HepG2 (cell line): Measurements from ENCODE around the gene FCN3. TPM values are rescaled to one million over a fixed set of nuclear protein-coding genes. Genes with fewer than 3 reads are reported as not detected.

Source experiments
- ATAC-seq: fragments of 200-7000 bp; cut with Tn5 transposase; 3 replicates; pipeline ENCODE4 v1.9.1; 2020; ENCODE audit warnings: mild to moderate bottlenecking, moderate library complexity
- BruUV-seq: library from RNA; stranded (reverse); fragments of 400-500 nt; replicated peaks from 2 replicates; lab custom pipeline; 2021; lab: Mats Ljungman, UMichigan
- CTCF ChIA-PET: fragments of 300-600 bp; formaldehyde crosslinking; extraction: SDS; loops from one replicate; lab custom pipeline; 2021; ENCODE audit warnings: low total read pairs, inconsistent platforms, low intra/inter-chr PET ratio; lab: Yijun Ruan, JAX
- POLR2A ChIA-PET: fragments of 350-600 bp; sonication (Branson Sonifier 250); formaldehyde crosslinking; loops from one replicate; lab custom pipeline; 2020; ENCODE audit warnings: antibody characterized with exemption, inconsistent platforms; lab: Yijun Ruan, JAX
- DNase-seq: peaks from one replicate; pipeline ENCODE4 v3.0.0-alpha.2; 2015; ENCODE audit warnings: low spot score
- FAIRE-seq: peaks from 3 replicates; lab custom pipeline; 2011; peaks lifted over from hg19 to GRCh38; lab: Jason Lieb, UNC
- H2AFZ ChIP-seq: one replicate; pipeline ENCODE4 v1.6.1; 2011; ENCODE audit warnings: low read length, inconsistent platforms
- H3K27ac ChIP-seq: fragments of 300-600 bp; 3 replicates; pipeline ENCODE4 v1.8.0; 2011; ENCODE audit warnings: mixed run types, mild to moderate bottlenecking, mixed read lengths, low read length, inconsistent platforms; ENCODE audit not compliant: insufficient read depth; ENCODE audit errors: extremely low read length
- H3K27me3 ChIP-seq, 2 experiments: fragments of 200-600 bp in 1 of 2; 2 replicates in 1 of 2; 3 replicates in 1 of 2; pipeline versions ENCODE4 v1.6.0 to v1.8.0; 2011; ENCODE audit warnings: low read length in 2 of 2, mild to moderate bottlenecking in 2 of 2, moderate library complexity in 2 of 2, inconsistent platforms in 1 of 2; ENCODE audit not compliant: insufficient read depth in 2 of 2, control insufficient read depth in 1 of 2
- H3K36me3 ChIP-seq, 2 experiments: fragments of 200-600 bp in 1 of 2; replicated peaks in 1 of 2; 2 replicates in 1 of 2; 3 replicates in 1 of 2; pipeline versions ENCODE4 v1.5.1 to v1.8.0; 2011; ENCODE audit warnings: low read length in 2 of 2, inconsistent platforms in 1 of 2; ENCODE audit not compliant: insufficient read depth in 2 of 2, control insufficient read depth in 1 of 2
- H3K4me1 ChIP-seq: 2 replicates; pipeline ENCODE4 v1.5.1; 2012; ENCODE audit warnings: low read length, inconsistent platforms; ENCODE audit not compliant: insufficient read depth
- H3K4me2 ChIP-seq: 2 replicates; pipeline ENCODE4 v1.6.0; 2011; ENCODE audit warnings: low read depth, low read length, inconsistent platforms
- H3K4me3 ChIP-seq, 3 experiments: fragments of 200-600 bp in 1 of 3; sonication (generic), shearing (Covaris generic) in 1 of 3; replicated peaks in 1 of 3; 2 replicates each; pipeline ENCODE4 v1.5.1; 2011 to 2016; ENCODE audit warnings: low read length in 3 of 3, inconsistent platforms in 2 of 3, low read depth in 2 of 3, mild to moderate bottlenecking in 2 of 3, control low read depth in 1 of 3, mixed read lengths in 1 of 3; ENCODE audit not compliant: insufficient read depth in 1 of 3
- H3K79me2 ChIP-seq: one replicate; pipeline ENCODE4 v1.6.1; 2011; ENCODE audit warnings: low read length, inconsistent platforms; ENCODE audit not compliant: insufficient read depth
- H3K9ac ChIP-seq: 2 replicates; pipeline ENCODE4 v1.6.0; 2011; ENCODE audit warnings: mild to moderate bottlenecking, low read depth, low read length, inconsistent platforms; ENCODE audit not compliant: insufficient read depth
- H3K9me3 ChIP-seq: 2 replicates; pipeline ENCODE4 v1.5.1; 2012; ENCODE audit warnings: mild to moderate bottlenecking, low read length
- H4K20me1 ChIP-seq: 2 replicates; pipeline ENCODE4 v1.6.0; 2011; ENCODE audit warnings: inconsistent platforms, mild to moderate bottlenecking, low read length, moderate library complexity; ENCODE audit not compliant: insufficient read depth
- AGO2 ChIP-seq: fragments of 200-400 bp; formaldehyde crosslinking; optimal IDR thresholded peaks from 2 replicates; pipeline ENCODE3; 2017; ENCODE audit warnings: mild to moderate bottlenecking, low read depth, low read length, moderate library complexity
- ELF3 ChIP-seq: IDR thresholded peaks from 2 replicates; pipeline ENCODE4 v1.6.1; 2016; ENCODE audit warnings: missing genetic modification reagents, missing compliant biosample characterization
- EP300 ChIP-seq, 3 experiments: sonication (generic) in 1 of 3; formaldehyde crosslinking in 1 of 3; IDR thresholded peaks; 2 replicates each; pipeline versions ENCODE4 v1.5.1 to v1.6.1; 2011 to 2020; ENCODE audit warnings: low read depth in 2 of 3, low read length in 2 of 3, borderline replicate concordance in 1 of 3, improper control_type of control experiment in 1 of 3, mild to moderate bottlenecking in 1 of 3, missing genetic modification reagents in 1 of 3, moderate library complexity in 1 of 3
- HOXD1 ChIP-seq: sonication (generic); formaldehyde crosslinking; IDR thresholded peaks from 2 replicates; pipeline ENCODE4 v1.5.0; 2020; ENCODE audit warnings: missing genetic modification reagents
- RBAK ChIP-seq: sonication (generic); formaldehyde crosslinking; IDR thresholded peaks from 2 replicates; pipeline ENCODE4 v1.5.1; 2020; ENCODE audit warnings: mild to moderate bottlenecking, missing genetic modification reagents
- STAG1 ChIP-seq: sonication (generic); formaldehyde crosslinking; IDR thresholded peaks from 2 replicates; pipeline ENCODE4 v1.4.0; 2020; ENCODE audit warnings: missing genetic modification reagents
- ZNF768 ChIP-seq: sonication (generic); formaldehyde crosslinking; IDR thresholded peaks from 2 replicates; pipeline ENCODE4 v1.4.0; 2020; ENCODE audit warnings: missing genetic modification reagents
- WGBS: methylation state at CpG from one replicate; pipeline ENCODE4 v1.1.6; 2017; ENCODE audit warnings: low lambda C conversion rate; 5-methylcytosine and 5-hydroxymethylcytosine counted together
- in situ Hi-C: cut with HindIII; loops from 2 replicates; pipeline ENCODE4 v1.10.0; 2017; ENCODE audit warnings: low pct_unique_long_range_greater_than_20kb; ENCODE audit not compliant: extremely low pct_ligation_motif_present
- intact Hi-C: fragments of 100-400 bp; cut with micrococcal nuclease; formaldehyde crosslinking; loops from one replicate; pipeline ENCODE4 v1.10.0; 2022; ENCODE audit not compliant: unreplicated experiment
- polyA plus RNA-seq, 8 experiments: library from polyadenylated mRNA; depleted of rRNA in 3 of 8; stranded (reverse) in 7 of 8; unstranded in 1 of 8; fragments of >200 nt; fragmentation: Illumina TruSeq in 4 of 8; extraction: Trizol in 4 of 8; gene quantifications; 2 replicates each; pipeline versions ENCODE4 v1.2.1 to v1.2.3, GENCODE V29; 2011 to 2016; ENCODE audit warnings: low read depth in 4 of 8, missing spikeins in 1 of 8, mixed read lengths in 1 of 8; ENCODE audit not compliant: insufficient read depth in 1 of 8
- total RNA-seq, 5 experiments: library from RNA; depleted of rRNA; stranded (reverse); fragments of >200 nt; fragmentation: Illumina TruSeq; extraction: Trizol; gene quantifications; 2 replicates each; pipeline ENCODE4 v1.2.3, GENCODE V29; 2016; ENCODE audit warnings: low read depth in 1 of 5
- TF ChIP-seq, protein P1 (sequence below), 2 experiments: sonication (generic) in 1 of 2; formaldehyde crosslinking in 1 of 2; IDR thresholded peaks; 2 replicates each; pipeline versions ENCODE4 v1.4.0 to v1.6.1; 2018 to 2020; ENCODE audit warnings: missing genetic modification reagents in 2 of 2, borderline replicate concordance in 1 of 2, low read depth in 1 of 2, mild to moderate bottlenecking in 1 of 2, missing biosample characterization in 1 of 2
- TF ChIP-seq, protein P2 (sequence below): sonication (generic); formaldehyde crosslinking; IDR thresholded peaks from 2 replicates; pipeline ENCODE4 v1.5.0; 2020; ENCODE audit warnings: mild to moderate bottlenecking, missing genetic modification reagents, moderate library complexity

FCN3 gene
- total and polyA plus RNA-seq, 2 of the 13 experiments (the other 11 are each of a cell fraction or from before 2014, with no cell fraction given), result not detected

DNA sequence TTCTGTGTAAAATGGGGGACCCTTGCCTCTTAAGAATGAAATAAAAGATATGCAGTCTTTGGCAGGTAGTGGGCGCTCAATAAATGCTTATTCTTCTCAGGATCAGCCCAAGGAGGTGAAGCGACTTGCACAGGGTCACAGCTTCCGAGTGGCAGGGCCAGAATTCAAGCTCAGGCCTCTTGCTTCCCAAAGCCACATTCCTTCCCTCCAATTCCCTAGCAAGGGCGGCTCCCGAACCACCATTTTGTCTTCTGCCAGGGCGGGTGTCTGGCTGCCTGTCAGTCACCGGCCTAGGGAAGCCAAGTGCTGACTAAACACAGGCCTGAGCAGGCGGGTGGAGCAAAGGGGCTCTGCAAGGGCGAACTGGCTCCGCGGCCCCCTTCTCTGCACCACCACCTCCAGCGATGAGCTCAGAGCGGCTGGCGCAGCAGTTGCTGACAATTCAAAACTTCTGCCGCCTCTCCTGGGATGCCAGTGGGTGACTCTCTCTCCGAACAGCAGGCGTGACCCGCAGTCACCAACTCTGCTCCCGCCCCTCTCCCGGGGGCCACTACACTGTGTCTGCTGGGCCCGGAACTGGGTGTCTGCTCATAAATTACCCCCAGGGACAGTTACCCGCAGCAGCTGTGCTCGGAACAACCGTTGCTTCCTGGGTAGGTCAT lies 28.6 kb upstream of the FCN3 start:
- Histone ChIP-seq H3K4me3 (no peak overlapping the region), H4K20me1 (no peaks in the 10 kb centered on the region), H3K79me2 (no peaks in the 10 kb centered on the region), H3K27ac (no peak overlapping the region), H2AFZ (no peak overlapping the region), H3K36me3 (peaks cover 5 to 12% of the 10 kb centered on the region in 2 experiments; a peak in 3 of 5 replicates), H3K9ac (no peak overlapping the region), H3K9me3 (no peaks in the 10 kb centered on the region), H3K4me1 (no peaks in the 10 kb centered on the region), H3K4me2 (no peak overlapping the region), H3K27me3 (no peaks in the 10 kb centered on the region)
- ChIA-PET CTCF (interaction anchor here (1.5 kb wide), 1 partner anchor 202 kb away, joined by 3 read pairs; no protein-coding TSS in a partner anchor), POLR2A (no interaction called here)
- WGBS, result 90% methylated on average over 19 of the region's 24 CpGs
- in situ Hi-C loops (no loop called here), intact Hi-C loops (no loop called here)
- no TSS peak for BruUV-seq
- FAIRE-seq (no peak), DNase-seq (no peak), ATAC-seq (no peak)
- TF ChIP-seq, protein P1, sequence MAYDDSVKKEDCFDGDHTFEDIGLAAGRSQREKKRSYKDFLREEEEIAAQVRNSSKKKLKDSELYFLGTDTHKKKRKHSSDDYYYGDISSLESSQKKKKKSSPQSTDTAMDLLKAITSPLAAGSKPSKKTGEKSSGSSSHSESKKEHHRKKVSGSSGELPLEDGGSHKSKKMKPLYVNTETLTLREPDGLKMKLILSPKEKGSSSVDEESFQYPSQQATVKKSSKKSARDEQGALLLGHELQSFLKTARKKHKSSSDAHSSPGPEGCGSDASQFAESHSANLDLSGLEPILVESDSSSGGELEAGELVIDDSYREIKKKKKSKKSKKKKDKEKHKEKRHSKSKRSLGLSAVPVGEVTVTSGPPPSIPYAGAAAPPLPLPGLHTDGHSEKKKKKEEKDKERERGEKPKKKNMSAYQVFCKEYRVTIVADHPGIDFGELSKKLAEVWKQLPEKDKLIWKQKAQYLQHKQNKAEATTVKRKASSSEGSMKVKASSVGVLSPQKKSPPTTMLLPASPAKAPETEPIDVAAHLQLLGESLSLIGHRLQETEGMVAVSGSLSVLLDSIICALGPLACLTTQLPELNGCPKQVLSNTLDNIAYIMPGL (CRISPR knock-in tag; IDR thresholded peaks at IDR 0.05; ENCODE audit: borderline replicate concordance in 1 of 2, low read depth in 1 of 2), result no peak
- TF ChIP-seq AGO2 (peak; percentile 81), STAG1 (CRISPR knock-in tag) (peak; percentile 18; the same call in 1 of the 2 replicates)

DNA sequence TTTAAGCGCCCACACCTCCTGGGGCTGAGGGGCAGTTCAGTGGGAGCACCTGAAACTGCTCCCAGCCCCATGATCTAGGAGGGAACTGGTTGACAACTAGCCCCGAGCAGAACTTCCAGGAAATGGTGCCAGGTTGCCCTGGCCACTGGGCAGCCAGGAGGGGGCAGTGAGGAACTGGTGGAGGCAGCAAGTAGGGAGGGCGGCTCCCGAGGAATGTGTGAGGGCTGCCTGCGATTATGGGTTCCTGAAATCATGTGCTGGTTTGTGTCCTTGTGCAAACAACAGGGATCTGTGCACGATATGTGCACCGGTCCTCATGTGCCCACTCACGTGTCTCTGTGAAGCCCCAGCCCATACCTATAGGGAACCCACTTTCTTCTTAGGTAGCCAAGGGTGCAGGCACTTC lies 27.7 kb upstream of the FCN3 start:
- ChIA-PET CTCF (interaction anchor here (1.5 kb wide), 1 partner anchor 203 kb away, joined by 3 read pairs; no protein-coding TSS in a partner anchor), POLR2A (no interaction called here)
- DNase-seq (peak; percentile 41), ATAC-seq (peak; percentile 38), FAIRE-seq (no peak)
- BruUV-seq, result no TSS peak
- no peak overlapping the region for H3K4me2 ChIP-seq
- in situ Hi-C loops, result no loop called here
- H3K27ac ChIP-seq, result no peak overlapping the region
- no peaks in the 10 kb centered on the region for H3K79me2 ChIP-seq
- intact Hi-C loops, result no loop called here
- no peak overlapping the region for H3K9ac ChIP-seq
- H3K9me3 ChIP-seq, result no peaks in the 10 kb centered on the region
- WGBS, result 48% methylated on average over 3 of the region's 8 CpGs
- H3K4me1 ChIP-seq, result no peaks in the 10 kb centered on the region
- H2AFZ ChIP-seq, result no peak overlapping the region
- H3K4me3 ChIP-seq, result no peak overlapping the region
- H3K36me3 ChIP-seq, result peaks cover 0 to 3% of the 10 kb centered on the region in 2 experiments; a peak in 2 of 5 replicates
- no peaks in the 10 kb centered on the region for H4K20me1 ChIP-seq
- no peaks in the 10 kb centered on the region for H3K27me3 ChIP-seq
- TF ChIP-seq ZNF768, result 0 out of 2 replicates have a peak, but pooled peaks have one; percentile 17
- TF ChIP-seq RBAK (CRISPR knock-in tag), result no peak
- no peak for TF ChIP-seq EP300 (IDR thresholded peaks at IDR 0.05; ENCODE audit: low read depth in 2 of 2, low read length in 2 of 2)
- 0 out of 2 replicates have a peak, but pooled peaks have one; percentile 14 for TF ChIP-seq EP300 (CRISPR knock-in tag; IDR thresholded peaks at IDR 0.05; ENCODE audit: borderline replicate concordance)
- TF ChIP-seq ELF3, result peak; percentile 22; the same call in 1 of the 2 replicates
- TF ChIP-seq HOXD1 (CRISPR knock-in tag), result no peak
- TF ChIP-seq, protein P2, sequence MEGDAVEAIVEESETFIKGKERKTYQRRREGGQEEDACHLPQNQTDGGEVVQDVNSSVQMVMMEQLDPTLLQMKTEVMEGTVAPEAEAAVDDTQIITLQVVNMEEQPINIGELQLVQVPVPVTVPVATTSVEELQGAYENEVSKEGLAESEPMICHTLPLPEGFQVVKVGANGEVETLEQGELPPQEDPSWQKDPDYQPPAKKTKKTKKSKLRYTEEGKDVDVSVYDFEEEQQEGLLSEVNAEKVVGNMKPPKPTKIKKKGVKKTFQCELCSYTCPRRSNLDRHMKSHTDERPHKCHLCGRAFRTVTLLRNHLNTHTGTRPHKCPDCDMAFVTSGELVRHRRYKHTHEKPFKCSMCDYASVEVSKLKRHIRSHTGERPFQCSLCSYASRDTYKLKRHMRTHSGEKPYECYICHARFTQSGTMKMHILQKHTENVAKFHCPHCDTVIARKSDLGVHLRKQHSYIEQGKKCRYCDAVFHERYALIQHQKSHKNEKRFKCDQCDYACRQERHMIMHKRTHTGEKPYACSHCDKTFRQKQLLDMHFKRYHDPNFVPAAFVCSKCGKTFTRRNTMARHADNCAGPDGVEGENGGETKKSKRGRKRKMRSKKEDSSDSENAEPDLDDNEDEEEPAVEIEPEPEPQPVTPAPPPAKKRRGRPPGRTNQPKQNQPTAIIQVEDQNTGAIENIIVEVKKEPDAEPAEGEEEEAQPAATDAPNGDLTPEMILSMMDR, result peak; percentile 80
